ENCODE results near the gene NSUN4. TPM values are rescaled to one million over a fixed set of nuclear protein-coding genes. Genes with fewer than 3 reads are reported as not detected.

The NSUN4 gene
- total and polyA plus RNA-seq, 2 of the 13 experiments (the other 11 are each of a cell fraction or from before 2014, with no cell fraction given): 21.5 to 23.5 TPM

GRCh38 chr1:46340404-46341221 is at the start of gene NSUN4 (continued):
- TF ChIP-seq, protein P1, sequence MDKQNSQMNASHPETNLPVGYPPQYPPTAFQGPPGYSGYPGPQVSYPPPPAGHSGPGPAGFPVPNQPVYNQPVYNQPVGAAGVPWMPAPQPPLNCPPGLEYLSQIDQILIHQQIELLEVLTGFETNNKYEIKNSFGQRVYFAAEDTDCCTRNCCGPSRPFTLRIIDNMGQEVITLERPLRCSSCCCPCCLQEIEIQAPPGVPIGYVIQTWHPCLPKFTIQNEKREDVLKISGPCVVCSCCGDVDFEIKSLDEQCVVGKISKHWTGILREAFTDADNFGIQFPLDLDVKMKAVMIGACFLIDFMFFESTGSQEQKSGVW (CRISPR knock-in tag; IDR thresholded peaks at IDR 0.05; ENCODE audit: borderline replicate concordance): no peak
- TF ChIP-seq ZNF609 (CRISPR knock-in tag; IDR thresholded peaks at IDR 0.05; ENCODE audit: borderline replicate concordance) (peak; percentile 47; the same call in 1 of the 2 replicates), ZMYM4 (CRISPR knock-in tag; IDR thresholded peaks at IDR 0.05) (peak; percentile 83), ZNF251 (CRISPR knock-in tag; IDR thresholded peaks at IDR 0.05) (no peak), SMAD1 (CRISPR knock-in tag; IDR thresholded peaks at IDR 0.05; ENCODE audit: borderline replicate concordance, low read depth) (no peak), ZSCAN12 (CRISPR knock-in tag; IDR thresholded peaks at IDR 0.05) (0 out of 2 replicates have a peak, but pooled peaks have one; percentile 75), SRSF4 (IDR thresholded peaks at IDR 0.05; ENCODE audit: low read depth, low read length, poor library complexity, severe bottlenecking) (no peak), ZNF660 (CRISPR knock-in tag; IDR thresholded peaks at IDR 0.05; ENCODE audit: borderline replicate concordance, low read depth) (no peak), ZNF564 (CRISPR knock-in tag; IDR thresholded peaks at IDR 0.05) (0 out of 2 replicates have a peak, but pooled peaks have one; percentile 26), KDM2A (CRISPR knock-in tag; IDR thresholded peaks at IDR 0.05; ENCODE audit: borderline replicate concordance, low read depth) (peak; percentile 95), TEF (CRISPR knock-in tag; IDR thresholded peaks at IDR 0.05) (peak; percentile 74), ZNF496 (CRISPR knock-in tag; IDR thresholded peaks at IDR 0.05; ENCODE audit: insufficient replicate concordance) (no peak), HOXD1 (CRISPR knock-in tag; IDR thresholded peaks at IDR 0.05) (no peak), SIN3A (IDR thresholded peaks at IDR 0.05; ENCODE audit: borderline replicate concordance, low read depth, low read length) (peak; percentile 59; the same call in 1 of the 2 replicates), AFF4 (CRISPR knock-in tag; IDR thresholded peaks at IDR 0.05) (0 out of 2 replicates have a peak, but pooled peaks have one; percentile 58), E2F5 (CRISPR knock-in tag; conservative IDR thresholded peaks at IDR 0.05) (peak; percentile 43; the same call in 1 of the 2 replicates)

Measured in HepG2 (cell line).